A549 (cell line): Measurements from ENCODE around the gene DIP2C. TPM values are rescaled to one million over a fixed set of nuclear protein-coding genes. Genes with fewer than 3 reads are reported as not detected.

Experiments used
- ATAC-seq, 2 experiments: fragments of 200-7000 bp in 1 of 2; fragments of >200 bp in 1 of 2; cut with Nextera tagmentation in 1 of 2; cut with Tn5 transposase in 1 of 2; 3 replicates each; pipeline versions ENCODE4 v1.8.0 to v1.9.1; 2018 to 2020; ENCODE audit warnings: mild to moderate bottlenecking in 1 of 2, moderate library complexity in 1 of 2
- CTCF ChIA-PET: fragments of 300-600 bp; sonication (Branson Sonifier 250); formaldehyde crosslinking; extraction: SDS; loops from one replicate; lab custom pipeline; 2021; ENCODE audit warnings: antibody characterized with exemption, inconsistent platforms; lab: Yijun Ruan, JAX
- POLR2A ChIA-PET: fragments of 350-600 bp; formaldehyde crosslinking; extraction: SDS; loops from one replicate; lab custom pipeline; 2021; ENCODE audit warnings: antibody characterized with exemption, inconsistent platforms; lab: Yijun Ruan, JAX
- DNase-seq, 2 experiments: peaks; one replicate each; pipeline versions ENCODE4 v3.0.0 to v3.0.0-alpha.2; 2011 to 2016; ENCODE audit warnings: low read depth in 1 of 2, low spot score in 1 of 2
- FAIRE-seq: peaks from 2 replicates; lab custom pipeline; 2011; peaks lifted over from hg19 to GRCh38; lab: Jason Lieb, UNC
- H3K27ac ChIP-seq, 2 experiments: fragments of >200 bp; sonication (Bioruptor Twin); formaldehyde crosslinking; 3 replicates each; pipeline ENCODE4 v1.5.1; 2016 to 2017
- H3K4me1 ChIP-seq: fragments of >200 bp; sonication (Bioruptor Twin); formaldehyde crosslinking; 3 replicates; pipeline ENCODE4 v1.6.1; 2016
- H3K4me2 ChIP-seq: fragments of >200 bp; sonication (Bioruptor Twin); formaldehyde crosslinking; 3 replicates; pipeline ENCODE4 v1.6.1; 2016
- H3K4me3 ChIP-seq: fragments of >200 bp; sonication (Bioruptor Twin); formaldehyde crosslinking; 3 replicates; pipeline ENCODE4 v1.5.1; 2016
- H3K9me3 ChIP-seq: fragments of >200 bp; sonication (Bioruptor Twin); formaldehyde crosslinking; 3 replicates; pipeline ENCODE4 v1.6.1; 2016
- CBX2 ChIP-seq: fragments of 200-600 bp; sonication (generic); IDR thresholded peaks from 2 replicates; pipeline ENCODE4 v1.6.1; 2016; ENCODE audit warnings: low read depth, mild to moderate bottlenecking, borderline replicate concordance
- CHD2 ChIP-seq: fragments of 150-350 bp; IDR thresholded peaks from 2 replicates; pipeline ENCODE4 v1.6.1; 2014; ENCODE audit warnings: low read length; ENCODE audit not compliant: partially characterized antibody
- EHMT2 ChIP-seq: fragments of 200-600 bp; sonication (generic); IDR thresholded peaks from 2 replicates; pipeline ENCODE4 v1.6.1; 2016; ENCODE audit warnings: antibody characterized with exemption, low read depth, mild to moderate bottlenecking, moderate library complexity
- FOSB ChIP-seq: fragments of 250-450 bp; sonication (Bioruptor Pico); IDR thresholded peaks from 2 replicates; pipeline ENCODE4 v1.5.0; 2020; ENCODE audit warnings: mild to moderate bottlenecking, moderate library complexity
- FOXS1 ChIP-seq: fragments of 250-450 bp; sonication (Bioruptor Pico); IDR thresholded peaks from 2 replicates; pipeline ENCODE4 v1.5.0; 2020; ENCODE audit warnings: mild to moderate bottlenecking, moderate library complexity
- HEYL ChIP-seq: fragments of 250-450 bp; sonication (Bioruptor Pico); IDR thresholded peaks from 2 replicates; pipeline ENCODE4 v1.8.0; 2021; ENCODE audit warnings: mild to moderate bottlenecking, moderate library complexity
- HOXB13 ChIP-seq: fragments of 250-450 bp; sonication (Bioruptor Pico); IDR thresholded peaks from 2 replicates; pipeline ENCODE4 v1.5.0; 2020; ENCODE audit warnings: low read depth, mild to moderate bottlenecking, moderate library complexity
- JUN ChIP-seq, 2 experiments: fragments of >200 bp; sonication (Bioruptor Twin); formaldehyde crosslinking; IDR thresholded peaks; 2 replicates in 1 of 2; 3 replicates in 1 of 2; pipeline ENCODE4 v1.6.1; 2016 to 2017
- MAFK ChIP-seq: fragments of 450-650 bp; IDR thresholded peaks from 2 replicates; pipeline ENCODE4 v1.6.1; 2014; ENCODE audit not compliant: partially characterized antibody
- MYC ChIP-seq: IDR thresholded peaks from 2 replicates; pipeline ENCODE4 v1.6.1; 2012; ENCODE audit warnings: mild to moderate bottlenecking, inconsistent platforms, low read length, improper control_type of control experiment, borderline replicate concordance
- NFE2L2 ChIP-seq: fragments of 150-350 bp; conservative IDR thresholded peaks from 2 replicates; pipeline ENCODE4 v1.6.1; 2014; ENCODE audit warnings: low read length
- NR3C1 ChIP-seq: fragments of >200 bp; sonication (Bioruptor Twin); formaldehyde crosslinking; IDR thresholded peaks from 3 replicates; pipeline ENCODE4 v1.6.1; 2017
- POLR2A ChIP-seq: IDR thresholded peaks from 2 replicates; pipeline ENCODE4 v1.6.1; 2012; ENCODE audit warnings: mild to moderate bottlenecking, low read length
- POLR2AphosphoS2 ChIP-seq: conservative IDR thresholded peaks from 2 replicates; pipeline ENCODE4 v1.6.1; 2012; ENCODE audit warnings: low read length, improper control_type of control experiment, inconsistent platforms
- RAD21 ChIP-seq, 2 experiments: fragments of >200 bp in 1 of 2; sonication (Bioruptor Twin) in 1 of 2; formaldehyde crosslinking in 1 of 2; IDR thresholded peaks in 1 of 2; conservative IDR thresholded peaks in 1 of 2; 2 replicates in 1 of 2; 3 replicates in 1 of 2; pipeline ENCODE4 v1.6.1; 2012 to 2018; ENCODE audit warnings: inconsistent platforms in 1 of 2
- TFCP2L1 ChIP-seq: fragments of 250-450 bp; sonication (Bioruptor Pico); IDR thresholded peaks from 2 replicates; pipeline ENCODE4 v1.5.0; 2021; ENCODE audit warnings: mild to moderate bottlenecking
- WGBS: methylation state at CpG from one replicate; pipeline ENCODE4 v1.1.6; 2017; ENCODE audit errors: missing lambda C conversion rate; 5-methylcytosine and 5-hydroxymethylcytosine counted together
- polyA plus RNA-seq, 4 experiments: library from polyadenylated mRNA; depleted of rRNA in 3 of 4; stranded (reverse); fragments of >200 nt; fragmentation: RNase III in 1 of 4; extraction: RNeasy Plus Mini Kit Qiagen cat#74134 plus additional on column Dnase treatment in 1 of 4; gene quantifications; 2 replicates in 3 of 4; 3 replicates in 1 of 4; pipeline ENCODE4 v1.2.3, GENCODE V29; 2011 to 2017
- TF ChIP-seq, protein P1 (sequence below): fragments of 200-600 bp; sonication (generic); IDR thresholded peaks from 2 replicates; pipeline ENCODE4 v1.6.1; 2016; ENCODE audit warnings: antibody characterized with exemption, mild to moderate bottlenecking, moderate library complexity
- TF ChIP-seq, protein P2 (sequence below): fragments of >200 bp; sonication (Bioruptor Twin); formaldehyde crosslinking; IDR thresholded peaks from 3 replicates; pipeline ENCODE4 v1.5.1; 2016
- TF ChIP-seq, protein P3 (sequence below): fragments of >200 bp; sonication (Bioruptor Twin); formaldehyde crosslinking; IDR thresholded peaks from 3 replicates; pipeline ENCODE4 v1.6.1; 2016

DIP2C gene
- polyA plus RNA-seq, 2 of the 4 experiments (the other 2 are of a cell fraction): 3.7 to 5.0 TPM

DNA sequence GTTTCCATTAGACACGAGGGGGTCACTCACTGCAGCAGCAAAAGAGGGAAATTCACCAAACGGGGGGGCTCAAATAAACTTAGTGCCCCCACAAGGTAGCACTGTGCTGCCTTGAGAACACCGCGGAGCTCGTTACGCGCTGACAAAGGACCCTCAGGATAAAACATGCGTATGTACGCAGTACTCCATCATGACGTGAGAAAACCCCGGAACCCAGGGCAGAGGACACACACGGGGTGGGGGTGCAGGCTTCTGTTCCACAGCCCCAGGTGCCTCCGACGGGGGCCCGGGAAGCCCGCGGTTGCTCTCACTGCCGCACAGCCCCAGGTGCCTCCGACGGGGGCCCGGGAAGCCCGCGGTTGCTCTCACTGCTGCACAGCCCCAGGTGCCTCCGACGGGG lies 321.8 kb downstream of the DIP2C start (continued):
- TF ChIP-seq, protein P1, sequence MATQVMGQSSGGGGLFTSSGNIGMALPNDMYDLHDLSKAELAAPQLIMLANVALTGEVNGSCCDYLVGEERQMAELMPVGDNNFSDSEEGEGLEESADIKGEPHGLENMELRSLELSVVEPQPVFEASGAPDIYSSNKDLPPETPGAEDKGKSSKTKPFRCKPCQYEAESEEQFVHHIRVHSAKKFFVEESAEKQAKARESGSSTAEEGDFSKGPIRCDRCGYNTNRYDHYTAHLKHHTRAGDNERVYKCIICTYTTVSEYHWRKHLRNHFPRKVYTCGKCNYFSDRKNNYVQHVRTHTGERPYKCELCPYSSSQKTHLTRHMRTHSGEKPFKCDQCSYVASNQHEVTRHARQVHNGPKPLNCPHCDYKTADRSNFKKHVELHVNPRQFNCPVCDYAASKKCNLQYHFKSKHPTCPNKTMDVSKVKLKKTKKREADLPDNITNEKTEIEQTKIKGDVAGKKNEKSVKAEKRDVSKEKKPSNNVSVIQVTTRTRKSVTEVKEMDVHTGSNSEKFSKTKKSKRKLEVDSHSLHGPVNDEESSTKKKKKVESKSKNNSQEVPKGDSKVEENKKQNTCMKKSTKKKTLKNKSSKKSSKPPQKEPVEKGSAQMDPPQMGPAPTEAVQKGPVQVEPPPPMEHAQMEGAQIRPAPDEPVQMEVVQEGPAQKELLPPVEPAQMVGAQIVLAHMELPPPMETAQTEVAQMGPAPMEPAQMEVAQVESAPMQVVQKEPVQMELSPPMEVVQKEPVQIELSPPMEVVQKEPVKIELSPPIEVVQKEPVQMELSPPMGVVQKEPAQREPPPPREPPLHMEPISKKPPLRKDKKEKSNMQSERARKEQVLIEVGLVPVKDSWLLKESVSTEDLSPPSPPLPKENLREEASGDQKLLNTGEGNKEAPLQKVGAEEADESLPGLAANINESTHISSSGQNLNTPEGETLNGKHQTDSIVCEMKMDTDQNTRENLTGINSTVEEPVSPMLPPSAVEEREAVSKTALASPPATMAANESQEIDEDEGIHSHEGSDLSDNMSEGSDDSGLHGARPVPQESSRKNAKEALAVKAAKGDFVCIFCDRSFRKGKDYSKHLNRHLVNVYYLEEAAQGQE: no peak
- TF ChIP-seq CHD2 (no peak), HOXB13 (CRISPR knock-in tag) (no peak), NR3C1 (no peak), CBX2 (no peak)
- TF ChIP-seq, protein P2, sequence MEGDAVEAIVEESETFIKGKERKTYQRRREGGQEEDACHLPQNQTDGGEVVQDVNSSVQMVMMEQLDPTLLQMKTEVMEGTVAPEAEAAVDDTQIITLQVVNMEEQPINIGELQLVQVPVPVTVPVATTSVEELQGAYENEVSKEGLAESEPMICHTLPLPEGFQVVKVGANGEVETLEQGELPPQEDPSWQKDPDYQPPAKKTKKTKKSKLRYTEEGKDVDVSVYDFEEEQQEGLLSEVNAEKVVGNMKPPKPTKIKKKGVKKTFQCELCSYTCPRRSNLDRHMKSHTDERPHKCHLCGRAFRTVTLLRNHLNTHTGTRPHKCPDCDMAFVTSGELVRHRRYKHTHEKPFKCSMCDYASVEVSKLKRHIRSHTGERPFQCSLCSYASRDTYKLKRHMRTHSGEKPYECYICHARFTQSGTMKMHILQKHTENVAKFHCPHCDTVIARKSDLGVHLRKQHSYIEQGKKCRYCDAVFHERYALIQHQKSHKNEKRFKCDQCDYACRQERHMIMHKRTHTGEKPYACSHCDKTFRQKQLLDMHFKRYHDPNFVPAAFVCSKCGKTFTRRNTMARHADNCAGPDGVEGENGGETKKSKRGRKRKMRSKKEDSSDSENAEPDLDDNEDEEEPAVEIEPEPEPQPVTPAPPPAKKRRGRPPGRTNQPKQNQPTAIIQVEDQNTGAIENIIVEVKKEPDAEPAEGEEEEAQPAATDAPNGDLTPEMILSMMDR: no peak

DNA sequence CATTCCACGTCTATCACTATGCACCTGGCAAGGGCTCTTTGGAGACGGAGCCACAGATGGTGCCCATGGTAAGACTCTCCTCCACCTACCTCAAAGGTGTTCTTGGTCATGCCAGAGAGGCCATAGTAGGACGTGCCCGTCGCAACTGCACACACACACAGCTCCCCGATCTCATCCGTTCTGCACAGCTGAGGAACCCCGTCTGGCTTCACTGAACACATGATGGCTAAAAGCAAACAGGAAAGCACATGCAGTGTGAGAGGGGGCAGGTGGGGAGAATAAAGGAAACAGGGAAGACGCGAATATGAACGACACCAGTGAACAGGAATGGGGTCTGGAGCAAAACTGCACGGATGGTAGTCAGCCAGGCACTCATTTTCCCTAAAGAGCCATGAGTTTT lies 323.3 kb downstream of the DIP2C start:
- DNase-seq (no peak), FAIRE-seq (no peak), ATAC-seq (no peak)
- Histone ChIP-seq H3K9me3 (no peaks in the 10 kb centered on the region), H3K4me3 (no peak overlapping the region), H3K4me2 (no peak overlapping the region), H3K4me1 (peaks cover 17% of the 10 kb centered on the region), H3K27ac (no peak overlapping the region)
- CTCF ChIA-PET: no interaction called here
- POLR2A ChIA-PET: no interaction called here
- TF ChIP-seq HEYL (CRISPR knock-in tag) (no peak), POLR2AphosphoS2 (no peak), EHMT2 (no peak), TFCP2L1 (CRISPR knock-in tag) (no peak), NFE2L2 (no peak), FOSB (CRISPR knock-in tag) (no peak), MAFK (no peak), CHD2 (no peak), JUN (IDR thresholded peaks at IDR 0.05) (no peak), FOXS1 (CRISPR knock-in tag) (no peak)
- TF ChIP-seq, protein P3, sequence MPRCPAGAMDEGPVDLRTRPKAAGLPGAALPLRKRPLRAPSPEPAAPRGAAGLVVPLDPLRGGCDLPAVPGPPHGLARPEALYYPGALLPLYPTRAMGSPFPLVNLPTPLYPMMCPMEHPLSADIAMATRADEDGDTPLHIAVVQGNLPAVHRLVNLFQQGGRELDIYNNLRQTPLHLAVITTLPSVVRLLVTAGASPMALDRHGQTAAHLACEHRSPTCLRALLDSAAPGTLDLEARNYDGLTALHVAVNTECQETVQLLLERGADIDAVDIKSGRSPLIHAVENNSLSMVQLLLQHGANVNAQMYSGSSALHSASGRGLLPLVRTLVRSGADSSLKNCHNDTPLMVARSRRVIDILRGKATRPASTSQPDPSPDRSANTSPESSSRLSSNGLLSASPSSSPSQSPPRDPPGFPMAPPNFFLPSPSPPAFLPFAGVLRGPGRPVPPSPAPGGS: no peak
- WGBS: 94% methylated on average over 12 of the region's 12 CpGs

DNA sequence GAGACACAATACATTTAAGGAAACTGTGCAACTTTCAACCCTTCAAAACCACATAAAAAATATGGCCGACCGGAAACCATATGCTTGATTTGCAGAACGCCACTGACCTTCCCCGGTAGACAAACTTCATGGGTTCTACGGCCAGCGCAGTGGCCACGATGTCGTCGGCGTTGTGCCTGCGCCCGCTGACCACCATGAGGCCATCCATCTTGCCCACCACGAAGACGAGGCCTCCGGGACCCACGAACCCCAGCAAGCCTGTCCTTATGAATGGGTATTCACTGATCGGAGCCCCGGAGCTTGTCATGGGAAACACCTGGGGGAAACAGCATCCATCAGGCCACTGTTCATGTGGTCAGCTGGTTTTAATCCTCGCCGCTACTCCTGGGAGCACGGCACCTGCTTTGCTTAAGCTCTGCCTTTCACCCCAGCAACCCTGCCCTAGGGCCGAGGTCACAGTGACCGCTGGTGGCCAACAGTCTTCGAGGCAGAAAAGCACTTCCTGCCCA lies 325.1 kb downstream of the DIP2C start:
- TF ChIP-seq RAD21 (conservative IDR thresholded peaks at IDR 0.05 in 1 of 2, IDR thresholded peaks at IDR 0.05 in 1 of 2): no peak
- TF ChIP-seq NR3C1: no peak
- TF ChIP-seq POLR2A: no peak
- TF ChIP-seq FOSB (CRISPR knock-in tag): no peak
- TF ChIP-seq MYC: no peak
- TF ChIP-seq FOXS1 (CRISPR knock-in tag): no peak
- TF ChIP-seq HEYL (CRISPR knock-in tag): no peak
- CTCF ChIA-PET: no interaction called here

More for the DNA sequence above, 325.1 kb downstream of the DIP2C start:
- no peaks in the 10 kb centered on the region for H3K9me3 ChIP-seq
- no peak for DNase-seq
- POLR2A ChIA-PET: no interaction called here
- FAIRE-seq: no peak
- H3K4me3 ChIP-seq: no peak overlapping the region
- H3K4me1 ChIP-seq: no peaks in the 10 kb centered on the region
- WGBS: 96% methylated on average over 23 of the region's 24 CpGs
- no peak for ATAC-seq
- no peak overlapping the region for H3K27ac ChIP-seq
- H3K4me2 ChIP-seq: no peak overlapping the region
